GM18505 (cell line): ENCODE data around the gene RFX3.
A peak's percentile ranks its signal among the peaks of the same experiment; 100 is the strongest.

Source experiments
- ATAC-seq: cut with Tn5 transposase; IDR thresholded peaks from one replicate; pipeline ENCODE4 v1.9.1; 2021; ENCODE audit not compliant: unreplicated experiment
- POLR2A ChIP-seq: IDR thresholded peaks from 4 replicates; pipeline ENCODE4 v1.6.1; 2011; ENCODE audit warnings: borderline replicate concordance; ENCODE audit not compliant: insufficient read depth, insufficient read length; ENCODE audit errors: extremely low read depth

Gene RFX3

DNA sequence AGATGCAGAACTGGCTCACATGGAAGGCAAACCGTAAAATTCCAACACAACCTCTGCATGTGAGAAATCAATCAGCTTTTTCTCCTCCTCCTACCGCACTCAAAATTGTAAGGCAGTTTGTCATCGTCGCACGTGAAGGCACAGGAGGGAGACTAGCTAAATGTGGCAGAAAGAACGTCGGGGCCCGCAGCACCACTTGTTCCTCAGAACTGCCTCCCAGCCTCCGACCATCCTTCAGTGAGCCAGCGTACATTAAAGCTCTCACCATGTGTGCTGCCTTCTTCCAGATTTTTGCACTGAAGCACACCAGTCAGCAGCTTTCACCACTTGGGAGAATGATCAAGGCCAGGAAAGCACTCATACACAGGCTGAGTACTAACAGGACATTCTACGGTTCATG, 105.9 kb downstream of the RFX3 start:
- TF ChIP-seq POLR2A = no peak
- no peak for ATAC-seq

DNA sequence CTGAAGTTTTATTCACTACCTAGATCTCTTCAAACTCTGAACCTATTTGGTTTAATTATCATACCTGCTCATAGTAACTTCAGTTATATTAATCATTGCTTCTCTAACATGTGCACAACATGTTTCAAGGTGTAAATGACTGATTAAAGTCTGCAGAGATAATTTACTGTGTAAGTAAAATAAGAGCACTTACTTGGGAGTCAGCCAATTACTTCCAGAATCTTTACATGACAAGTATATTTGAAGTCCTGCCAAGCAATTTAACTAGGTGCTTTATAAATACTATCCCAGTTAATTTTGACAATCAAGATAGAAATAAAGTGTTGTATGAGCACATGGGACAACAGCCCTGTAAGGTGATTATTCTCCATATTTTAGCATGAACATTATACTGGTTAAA, 109.9 kb downstream of the RFX3 start:
- TF ChIP-seq POLR2A = no peak

DNA sequence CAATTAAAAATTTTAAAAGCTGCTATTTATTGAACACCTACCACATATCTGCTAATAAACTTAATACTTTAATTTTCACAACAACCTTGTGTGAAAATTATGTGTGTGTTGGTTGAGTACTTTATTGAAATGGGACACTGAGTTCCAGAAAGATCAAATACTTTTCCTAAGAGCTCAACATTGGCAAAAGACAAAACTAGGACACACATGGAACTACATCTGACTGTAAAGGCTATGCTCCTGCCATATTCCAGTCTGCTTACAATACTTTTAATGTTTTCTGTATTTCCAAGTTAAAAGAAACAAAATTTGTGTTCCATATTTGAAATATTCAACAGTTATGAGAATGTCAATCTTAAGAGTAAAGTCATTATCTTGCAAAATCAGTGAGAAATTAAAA, 111.8 kb downstream of the RFX3 start:
- no peak for TF ChIP-seq POLR2A
- ATAC-seq = no peak

More for the DNA sequence above, 109.9 kb downstream of the RFX3 start:
- no peak for ATAC-seq

DNA sequence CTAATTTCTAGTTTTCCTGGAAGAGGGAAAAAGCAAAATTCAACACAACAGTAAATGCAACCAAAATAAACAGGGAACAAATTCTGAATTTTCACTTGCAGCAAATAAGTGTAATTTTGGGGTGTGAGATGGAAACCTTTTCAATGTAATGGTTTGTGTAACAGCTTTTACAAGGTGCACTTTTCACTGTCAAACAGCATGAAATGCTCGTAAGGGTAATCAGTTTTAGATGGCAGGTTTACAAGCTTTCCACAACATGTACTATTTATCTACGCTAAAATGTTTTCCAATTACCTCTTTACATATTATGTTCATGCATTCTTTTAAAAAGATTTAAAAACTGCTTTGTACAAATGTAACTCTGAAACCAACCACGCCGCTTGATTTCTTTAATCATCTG, 115.3 kb downstream of the RFX3 start:
- no peak for TF ChIP-seq POLR2A
- no peak for ATAC-seq

DNA sequence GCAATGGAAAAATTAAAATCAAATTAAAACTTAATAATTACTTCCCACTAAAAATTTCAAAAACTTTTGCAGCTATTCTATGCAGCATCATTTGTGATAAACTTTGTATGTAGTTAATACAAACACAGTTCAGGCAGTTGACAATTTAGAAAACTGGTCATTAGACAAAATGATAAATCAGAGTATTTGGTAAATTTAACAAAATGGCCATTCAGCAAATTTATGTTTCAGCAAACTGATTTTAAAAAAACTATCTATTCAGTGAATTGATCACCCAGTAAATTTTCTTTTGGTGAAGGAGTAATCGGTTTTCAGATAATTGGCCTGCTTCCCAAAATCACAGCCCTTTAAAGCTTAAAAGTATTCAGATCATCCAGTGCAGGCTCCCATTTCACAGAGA, 116.3 kb downstream of the RFX3 start:
- ATAC-seq = no peak

DNA sequence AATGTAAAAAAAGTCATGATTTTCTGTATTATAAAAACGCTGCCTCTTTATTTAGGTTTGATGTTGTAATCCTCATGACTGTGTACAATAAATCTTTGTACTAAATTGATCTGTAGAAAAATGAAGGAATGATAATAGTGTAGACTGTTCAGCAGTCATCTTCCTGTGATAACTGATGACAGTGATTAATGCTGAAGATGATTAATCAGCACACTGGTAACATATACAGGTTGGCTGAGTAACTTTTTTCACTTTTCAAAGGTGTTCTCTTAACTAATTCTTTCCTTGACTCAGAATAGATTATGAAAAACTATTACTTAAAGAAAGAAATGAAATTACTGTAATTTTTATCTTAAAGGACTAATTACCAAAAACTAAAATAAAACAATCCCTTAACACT, 122.5 kb downstream of the RFX3 start:
- no peak for TF ChIP-seq POLR2A
- ATAC-seq = no peak

More for the DNA sequence above, 116.3 kb downstream of the RFX3 start:
- no peak for TF ChIP-seq POLR2A

DNA sequence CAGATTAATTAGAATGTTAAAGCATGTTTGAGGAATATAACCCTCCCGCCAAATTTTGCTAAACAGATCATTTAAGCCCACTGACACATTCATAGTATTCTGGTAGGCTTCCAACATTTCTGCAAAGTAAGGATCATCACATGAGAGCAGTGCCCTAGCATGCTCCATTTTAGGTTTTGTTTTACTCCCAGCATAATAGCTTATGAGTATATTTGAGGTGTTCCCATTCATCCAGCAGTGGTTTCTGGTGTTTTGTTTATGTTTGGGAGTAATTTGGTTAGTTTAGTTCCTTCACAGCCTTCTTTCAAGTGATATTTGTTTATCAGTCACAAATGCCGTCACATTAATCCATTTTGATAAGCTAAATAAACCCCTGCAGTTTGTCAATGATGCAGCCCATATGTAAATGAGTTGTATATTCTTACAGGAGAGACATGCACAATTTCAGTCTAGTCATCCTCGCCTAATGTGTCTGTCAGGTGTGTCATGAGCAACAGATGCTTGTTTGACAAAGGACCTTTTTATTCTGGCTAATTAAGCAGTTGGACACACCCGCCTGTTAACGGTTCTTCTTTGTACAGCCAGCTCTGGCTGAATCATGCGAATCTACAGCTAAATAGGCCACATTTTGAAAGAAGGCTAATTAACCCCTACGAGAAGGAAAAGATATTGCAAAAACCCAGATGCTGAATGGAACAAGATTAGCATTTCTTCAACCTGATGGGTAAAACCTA, 124.4 kb downstream of the RFX3 start:
- no peak for TF ChIP-seq POLR2A
- ATAC-seq = no peak

DNA sequence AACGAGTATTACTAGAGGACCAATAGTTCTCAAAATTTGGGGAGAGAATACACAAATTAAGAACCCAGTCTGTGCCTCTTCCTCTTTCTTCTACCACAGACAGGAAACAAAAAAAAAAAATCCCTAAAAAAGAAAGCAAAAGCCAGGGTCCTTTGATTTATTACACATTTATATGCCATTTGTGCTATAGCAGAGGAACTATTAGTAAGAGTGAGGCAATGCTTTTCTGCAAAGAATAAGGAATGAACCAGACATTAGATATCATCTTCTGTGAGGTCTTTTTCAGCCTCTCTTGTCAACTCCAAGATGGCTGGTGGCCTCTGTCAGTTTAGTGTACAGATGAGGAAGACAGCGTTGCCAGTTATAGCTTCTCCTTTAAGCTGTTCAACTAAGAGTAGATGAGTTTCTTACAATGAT, 127.6 kb downstream of the RFX3 start:
- TF ChIP-seq POLR2A = peak; percentile 12
- peak; percentile 60 for ATAC-seq

DNA sequence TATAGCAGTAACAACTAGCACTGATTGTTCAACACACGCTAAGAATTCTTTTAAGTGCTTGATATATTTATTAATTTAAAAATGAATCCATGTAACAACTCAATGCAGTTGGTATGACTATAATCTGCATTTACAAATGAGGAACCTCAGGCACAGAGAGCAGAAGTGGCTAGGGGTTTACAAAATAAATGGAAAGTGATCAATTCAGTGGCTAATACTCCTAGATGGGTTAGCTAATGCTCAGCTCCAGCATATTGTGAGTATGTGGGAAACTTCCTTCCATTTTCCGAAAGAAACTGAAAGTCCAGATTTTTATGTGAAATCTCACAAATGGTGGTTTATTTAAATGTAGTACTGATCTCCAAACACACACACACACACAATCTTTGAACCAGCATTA, 128.0 kb downstream of the RFX3 start:
- peak; percentile 23 for ATAC-seq
- no peak for TF ChIP-seq POLR2A

DNA sequence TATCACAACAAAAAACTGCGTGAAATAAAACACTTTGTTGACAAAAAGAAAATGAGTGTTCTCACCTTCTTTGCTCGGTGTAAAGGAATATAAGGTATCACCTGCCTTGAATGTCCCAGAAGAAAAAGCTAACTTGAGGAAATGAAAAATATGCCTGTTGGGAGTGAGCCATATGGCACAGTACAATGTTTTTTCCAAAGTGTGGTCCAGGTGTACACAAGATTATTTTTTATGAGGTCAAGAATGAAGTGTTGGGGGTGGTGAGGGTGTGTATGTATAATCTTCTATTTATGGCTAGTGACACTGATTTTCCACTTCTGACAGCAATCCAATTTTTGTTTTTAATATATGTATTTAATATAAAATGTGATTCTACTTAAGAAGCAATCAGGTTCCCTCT, 134.4 kb downstream of the RFX3 start:
- TF ChIP-seq POLR2A = no peak
- ATAC-seq = no peak

DNA sequence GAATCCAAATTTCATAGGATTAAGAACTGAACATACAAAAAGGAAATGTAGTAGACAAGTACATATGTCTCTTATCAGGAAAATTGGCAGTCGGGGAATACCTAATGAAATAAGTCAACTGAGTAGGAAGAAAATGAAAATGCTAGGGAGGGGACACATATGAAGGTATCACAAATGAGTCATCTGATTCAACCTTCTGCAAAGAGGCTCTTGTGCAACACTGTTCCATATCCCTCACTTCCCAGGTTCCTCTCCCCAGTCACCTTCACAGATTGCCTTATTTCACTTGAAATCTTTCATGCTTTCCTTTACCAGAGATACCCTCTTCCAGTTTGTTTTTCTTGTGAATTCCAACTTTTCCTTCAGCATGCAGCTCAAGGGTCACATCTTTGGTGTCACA, 139.0 kb downstream of the RFX3 start:
- no peak for TF ChIP-seq POLR2A
- no peak for ATAC-seq

DNA sequence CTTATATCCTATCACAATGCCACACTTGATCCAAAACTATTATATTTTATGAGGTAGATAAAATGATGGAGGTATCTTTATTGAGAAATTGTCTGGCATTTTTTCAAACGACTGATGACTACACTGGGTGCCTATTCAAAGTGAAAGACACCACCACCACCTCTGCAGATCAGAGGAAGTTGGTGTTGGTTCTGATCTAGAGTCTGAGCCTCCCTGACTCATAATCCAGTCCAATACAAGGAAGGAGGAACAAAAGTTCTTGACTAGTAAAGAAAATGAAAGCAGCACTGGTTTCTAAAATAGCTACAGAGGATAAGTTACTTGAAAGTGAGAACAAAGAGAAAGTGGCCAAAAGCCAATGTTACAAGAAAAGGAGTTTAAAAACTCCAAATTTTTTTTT, 139.9 kb downstream of the RFX3 start:
- TF ChIP-seq POLR2A = no peak
- peak; percentile 98 for ATAC-seq

DNA sequence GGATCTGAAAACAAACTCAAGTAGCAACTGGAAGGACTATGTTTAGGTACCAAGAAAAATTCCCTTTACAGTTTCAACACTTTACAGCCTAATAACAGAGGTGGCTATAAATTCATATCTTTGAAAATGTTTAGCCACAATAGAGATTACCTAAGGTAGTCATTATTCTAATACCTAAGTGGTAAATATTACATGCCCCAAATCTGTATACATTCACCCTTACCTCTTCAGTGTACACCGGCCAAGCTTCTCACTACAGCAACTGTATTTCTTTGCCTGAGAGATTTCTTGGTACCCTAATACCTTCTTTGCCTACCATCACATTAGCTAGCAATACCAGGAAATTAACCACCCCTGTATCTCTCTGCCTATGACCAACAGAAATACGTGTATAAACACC, 154.0 kb downstream of the RFX3 start:
- no peak for TF ChIP-seq POLR2A
- no peak for ATAC-seq

DNA sequence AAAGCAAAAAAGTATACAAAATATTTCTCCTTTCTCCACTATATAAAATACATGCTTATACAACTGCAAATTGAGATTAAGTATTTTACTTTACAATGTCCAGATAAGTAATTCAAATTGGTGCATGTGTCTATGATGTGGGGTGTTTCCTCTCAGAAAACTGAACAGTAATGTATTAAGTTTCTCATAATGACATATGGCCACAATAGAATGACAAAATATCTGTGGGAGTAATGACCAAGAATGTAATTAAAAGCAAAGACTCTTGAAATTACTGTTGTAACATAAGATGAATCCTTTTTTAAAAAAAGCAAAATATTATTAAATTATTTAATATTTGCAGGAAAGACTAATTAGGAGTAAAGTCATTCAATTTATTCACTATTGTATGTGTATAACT, 155.1 kb downstream of the RFX3 start:
- TF ChIP-seq POLR2A = no peak
- ATAC-seq = no peak

DNA sequence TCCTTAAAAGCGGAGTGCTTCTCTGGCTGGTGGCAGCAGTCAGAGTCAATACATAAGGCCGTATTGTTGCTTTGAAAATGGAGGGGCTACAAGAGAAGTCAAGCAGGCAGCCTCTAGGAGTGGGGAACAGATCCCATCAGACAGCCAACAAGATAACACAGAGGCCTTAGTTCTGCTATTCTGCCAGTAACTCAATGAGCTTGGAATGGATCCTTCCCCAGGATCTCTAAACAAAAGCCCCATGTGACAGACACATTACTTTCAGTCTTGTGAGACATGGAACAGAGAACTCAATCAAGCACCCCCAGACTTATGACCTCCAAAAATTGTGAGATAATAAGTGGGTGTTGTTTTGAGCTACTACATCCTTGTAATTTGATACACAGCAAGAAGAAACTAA, 158.6 kb downstream of the RFX3 start:
- no peak for TF ChIP-seq POLR2A
- ATAC-seq = no peak
